Osteoblast (primary cell): ENCODE data around the gene LRRK1. TPM values are rescaled to one million over a fixed set of nuclear protein-coding genes. Genes with fewer than 3 reads are reported as not detected.

ENCODE experiments used
- DNase-seq: peaks from one replicate; pipeline ENCODE4 v3.0.0; 2011; ENCODE audit warnings: low spot score, mixed read lengths; ENCODE audit not compliant: insufficient read length; ENCODE audit errors: missing footprints
- H2AFZ ChIP-seq: 2 replicates; pipeline ENCODE4 v1.6.0; 2011; ENCODE audit warnings: mild to moderate bottlenecking, low read length
- H3K27ac ChIP-seq: 2 replicates; pipeline ENCODE4 v1.5.1; 2011; ENCODE audit warnings: mild to moderate bottlenecking, low read depth, low read length, moderate library complexity
- H3K27me3 ChIP-seq: 2 replicates; pipeline ENCODE4 v1.6.0; 2012; ENCODE audit warnings: mild to moderate bottlenecking, control low read depth, inconsistent platforms, low read length, moderate library complexity; ENCODE audit not compliant: insufficient read depth
- H3K36me3 ChIP-seq: 2 replicates; pipeline ENCODE4 v1.5.1; 2011; ENCODE audit warnings: mild to moderate bottlenecking, low read length, control low read depth, moderate library complexity; ENCODE audit not compliant: insufficient read depth
- H3K4me1 ChIP-seq: 2 replicates; pipeline ENCODE4 v1.5.1; 2011; ENCODE audit warnings: mild to moderate bottlenecking, low read length, control low read depth, moderate library complexity; ENCODE audit not compliant: insufficient read depth
- H3K4me2 ChIP-seq: 2 replicates; pipeline ENCODE4 v1.6.0; 2011; ENCODE audit warnings: mild to moderate bottlenecking, low read length; ENCODE audit not compliant: insufficient read depth
- H3K4me3 ChIP-seq: fragments of 200-600 bp; sonication (generic); 3 replicates; pipeline ENCODE4 v1.5.1; 2012; ENCODE audit warnings: mild to moderate bottlenecking, low read length, inconsistent platforms; ENCODE audit not compliant: insufficient read depth
- H3K79me2 ChIP-seq: 2 replicates; pipeline ENCODE4 v1.6.0; 2012; ENCODE audit warnings: mild to moderate bottlenecking, low read length, control low read depth, inconsistent platforms; ENCODE audit not compliant: insufficient read depth
- H3K9me3 ChIP-seq: 2 replicates; pipeline ENCODE4 v1.5.1; 2011; ENCODE audit warnings: low read depth, low read length, control low read depth
- H4K20me1 ChIP-seq: 2 replicates; pipeline ENCODE4 v1.6.0; 2012; ENCODE audit warnings: mild to moderate bottlenecking, low read length, control low read depth; ENCODE audit not compliant: insufficient read depth
- total RNA-seq: library from RNA; depleted of rRNA; stranded (reverse); fragments of >200 nt; gene quantifications from 2 replicates; pipeline ENCODE4 v1.2.3, GENCODE V29; 2012
- TF ChIP-seq, protein P1 (sequence below): IDR thresholded peaks from 2 replicates; pipeline ENCODE4 v1.5.1; 2011; ENCODE audit warnings: mild to moderate bottlenecking, low read depth, low read length, moderate library complexity; ENCODE audit errors: extremely low read depth

Gene LRRK1
- total RNA-seq, 1 donor: 15.2 TPM

DNA sequence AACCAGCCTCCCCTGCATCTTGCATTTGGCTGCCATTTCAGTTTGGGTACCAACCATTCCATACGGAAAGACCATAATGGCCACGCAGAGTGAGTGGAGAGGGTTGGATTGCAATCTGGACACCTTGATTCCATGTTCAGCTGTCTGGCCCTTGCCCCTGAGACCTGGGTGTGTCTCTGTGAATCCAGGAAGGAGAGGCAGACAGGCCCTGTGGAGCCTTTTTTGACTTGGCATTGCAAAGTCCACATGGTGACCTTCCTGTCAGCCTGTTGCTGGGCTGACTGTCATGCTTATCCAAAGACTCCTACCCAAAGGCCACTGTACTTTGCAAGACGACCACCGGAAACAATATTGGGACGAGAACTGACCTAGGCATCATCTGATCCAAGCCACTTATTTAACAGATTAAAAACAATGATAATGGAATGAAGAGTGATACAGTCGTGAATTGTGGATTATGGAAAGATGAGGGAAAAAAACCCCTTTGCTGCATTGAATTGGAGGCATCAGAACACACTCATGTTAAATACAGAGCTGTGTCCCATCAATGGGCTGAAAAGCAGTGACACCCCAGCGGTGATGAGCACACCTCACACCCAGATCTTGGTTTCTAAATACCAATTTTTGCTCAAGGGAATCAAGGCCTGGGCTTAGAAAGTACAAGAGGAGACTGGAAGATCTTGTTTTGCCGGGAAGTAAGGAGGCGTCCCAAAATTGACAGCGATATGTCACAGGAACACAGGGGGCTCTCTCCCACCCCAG, 86.0 kb downstream of the LRRK1 start:
- no peaks in the 10 kb centered on the region for H4K20me1 ChIP-seq
- H3K36me3 ChIP-seq: peaks cover 7% of the 10 kb centered on the region
- peaks cover 18% of the 10 kb centered on the region for H3K4me1 ChIP-seq
- H3K4me2 ChIP-seq: no peak overlapping the region
- TF ChIP-seq, protein P1, sequence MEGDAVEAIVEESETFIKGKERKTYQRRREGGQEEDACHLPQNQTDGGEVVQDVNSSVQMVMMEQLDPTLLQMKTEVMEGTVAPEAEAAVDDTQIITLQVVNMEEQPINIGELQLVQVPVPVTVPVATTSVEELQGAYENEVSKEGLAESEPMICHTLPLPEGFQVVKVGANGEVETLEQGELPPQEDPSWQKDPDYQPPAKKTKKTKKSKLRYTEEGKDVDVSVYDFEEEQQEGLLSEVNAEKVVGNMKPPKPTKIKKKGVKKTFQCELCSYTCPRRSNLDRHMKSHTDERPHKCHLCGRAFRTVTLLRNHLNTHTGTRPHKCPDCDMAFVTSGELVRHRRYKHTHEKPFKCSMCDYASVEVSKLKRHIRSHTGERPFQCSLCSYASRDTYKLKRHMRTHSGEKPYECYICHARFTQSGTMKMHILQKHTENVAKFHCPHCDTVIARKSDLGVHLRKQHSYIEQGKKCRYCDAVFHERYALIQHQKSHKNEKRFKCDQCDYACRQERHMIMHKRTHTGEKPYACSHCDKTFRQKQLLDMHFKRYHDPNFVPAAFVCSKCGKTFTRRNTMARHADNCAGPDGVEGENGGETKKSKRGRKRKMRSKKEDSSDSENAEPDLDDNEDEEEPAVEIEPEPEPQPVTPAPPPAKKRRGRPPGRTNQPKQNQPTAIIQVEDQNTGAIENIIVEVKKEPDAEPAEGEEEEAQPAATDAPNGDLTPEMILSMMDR: no peak
- no peak overlapping the region for H2AFZ ChIP-seq
- H3K4me3 ChIP-seq: no peak overlapping the region
- no peak overlapping the region for H3K27ac ChIP-seq
- no peaks in the 10 kb centered on the region for H3K9me3 ChIP-seq
- DNase-seq: no peak
- H3K79me2 ChIP-seq: no peaks in the 10 kb centered on the region
- no peaks in the 10 kb centered on the region for H3K27me3 ChIP-seq

DNA sequence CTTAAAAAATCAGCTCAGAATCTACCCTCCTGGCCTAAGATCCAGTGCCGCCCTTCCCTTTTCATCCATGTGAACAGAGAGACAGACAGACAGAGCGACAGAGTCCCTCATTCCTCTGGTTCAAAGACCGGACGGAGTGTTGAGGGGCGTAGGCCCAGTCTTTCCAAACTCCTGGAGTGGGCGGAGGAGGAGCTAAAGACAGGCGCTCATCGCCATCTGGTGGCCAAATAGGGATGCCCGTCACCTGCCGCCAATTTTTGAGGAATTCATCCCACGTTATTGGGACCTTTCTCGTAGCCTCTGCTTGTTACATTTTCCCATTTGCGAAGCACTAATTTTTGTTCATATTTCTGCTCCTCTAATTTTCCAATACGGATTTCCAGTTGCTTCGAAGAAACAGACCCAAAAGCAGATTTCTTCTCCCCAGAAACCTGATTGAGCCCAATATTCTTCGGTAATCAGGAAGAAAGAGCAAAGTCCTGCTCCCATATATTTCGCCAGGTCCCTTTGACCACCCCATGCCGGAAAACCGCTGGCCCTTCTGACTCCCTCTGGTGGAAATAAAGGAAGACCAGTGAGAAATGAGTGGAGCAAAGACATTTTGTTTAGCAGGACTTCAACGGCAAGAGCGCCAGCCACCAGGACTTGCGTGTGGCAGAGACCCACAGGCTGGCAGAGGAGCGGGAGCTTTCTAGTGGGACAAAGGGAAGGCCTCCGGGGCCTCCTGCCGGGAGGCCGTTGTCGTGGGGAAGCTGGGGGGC, 88.0 kb downstream of the LRRK1 start:
- H3K36me3 ChIP-seq: peaks cover 16% of the 10 kb centered on the region
- peak; percentile 97 for DNase-seq
- peak overlapping the region; percentile 52 for H2AFZ ChIP-seq
- H3K4me1 ChIP-seq: peaks cover 12% of the 10 kb centered on the region
- no peaks in the 10 kb centered on the region for H3K79me2 ChIP-seq
- H3K4me3 ChIP-seq: peak overlapping the region; percentile 37
- peak overlapping the region; percentile 78 for H3K4me2 ChIP-seq
- no peaks in the 10 kb centered on the region for H3K27me3 ChIP-seq
- H3K27ac ChIP-seq: peak overlapping the region; percentile 59
- H3K9me3 ChIP-seq: no peaks in the 10 kb centered on the region
- TF ChIP-seq, protein P1: peak; percentile 98
- H4K20me1 ChIP-seq: no peaks in the 10 kb centered on the region

DNA sequence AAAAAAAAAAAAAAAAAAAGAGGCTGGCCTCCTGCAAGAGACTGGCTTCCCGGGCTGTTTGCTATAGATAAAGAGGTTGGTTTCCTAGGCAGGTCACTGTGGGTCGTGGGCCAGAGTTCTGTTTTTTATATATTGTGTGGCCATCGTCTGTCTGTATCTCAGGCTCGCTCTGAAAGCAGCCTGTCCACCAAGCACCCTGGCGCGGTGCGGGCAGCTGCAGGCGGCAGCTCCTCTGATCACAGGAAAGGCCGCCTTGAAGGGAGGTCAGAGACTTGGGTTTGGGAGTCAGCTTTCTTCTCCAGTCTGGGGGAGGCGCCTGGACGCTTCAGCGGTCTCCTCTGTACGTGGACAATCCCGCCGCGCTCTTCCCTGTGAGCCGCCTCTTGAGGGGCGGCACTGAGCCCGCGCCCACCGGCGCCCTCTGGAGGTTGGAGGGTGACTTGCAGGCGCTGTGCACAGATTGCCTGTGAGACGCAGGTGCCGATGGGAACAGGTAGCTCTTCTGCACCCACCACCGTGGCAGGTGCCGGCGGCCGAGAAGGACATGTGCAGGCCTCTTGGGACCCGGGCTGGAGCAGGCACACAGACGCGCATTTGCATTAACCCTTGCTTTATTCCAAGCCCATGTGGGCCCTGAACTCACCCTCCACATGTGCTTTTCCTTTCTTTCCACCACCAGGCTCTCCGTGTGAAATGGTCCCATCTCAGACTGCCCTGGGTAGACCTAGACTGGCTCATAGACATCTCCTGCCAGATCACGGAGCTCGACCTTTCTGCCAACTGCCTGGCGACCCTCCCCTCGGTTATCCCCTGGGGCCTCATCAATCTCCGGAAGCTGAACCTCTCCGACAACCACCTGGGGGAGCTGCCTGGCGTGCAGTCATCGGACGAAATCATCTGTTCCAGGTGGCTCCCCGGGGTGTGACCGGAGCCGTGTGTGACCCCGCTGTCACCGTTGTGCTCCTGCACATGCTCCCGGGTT, 89.3 kb downstream of the LRRK1 start:
- peak; percentile 93 for DNase-seq
- no peak overlapping the region for H3K27ac ChIP-seq
- peaks cover 22% of the 10 kb centered on the region for H3K36me3 ChIP-seq
- no peaks in the 10 kb centered on the region for H3K79me2 ChIP-seq
- H3K4me2 ChIP-seq: peak overlapping the region; percentile 70
- TF ChIP-seq, protein P1: peak; percentile 89
- peaks cover 12% of the 10 kb centered on the region for H3K4me1 ChIP-seq
- no peaks in the 10 kb centered on the region for H3K9me3 ChIP-seq
- no peaks in the 10 kb centered on the region for H3K27me3 ChIP-seq
- H4K20me1 ChIP-seq: no peaks in the 10 kb centered on the region
- H3K4me3 ChIP-seq: peak overlapping the region; percentile 64
- peak overlapping the region; percentile 79 for H2AFZ ChIP-seq
